Muscle of leg (tissue), 11 donors: Measurements from ENCODE around the gene RANBP10. TPM values are rescaled to one million over a fixed set of nuclear protein-coding genes. Genes with fewer than 3 reads are reported as not detected.

ENCODE experiments used
- DNase-seq: peaks from one replicate; pipeline ENCODE4 v3.0.0; 2013
- H3K27ac ChIP-seq: one replicate; pipeline ENCODE4 v1.5.1; 2013; ENCODE audit warnings: mild to moderate bottlenecking, low read length, control low read depth
- H3K27me3 ChIP-seq: one replicate; pipeline ENCODE4 v1.6.1; 2013; ENCODE audit warnings: low read length; ENCODE audit not compliant: control insufficient read depth, insufficient read depth
- H3K36me3 ChIP-seq: one replicate; pipeline ENCODE4 v1.6.1; 2013; ENCODE audit warnings: low read length; ENCODE audit not compliant: control insufficient read depth, insufficient read depth
- H3K4me1 ChIP-seq: one replicate; pipeline ENCODE4 v1.6.1; 2013; ENCODE audit warnings: low read length; ENCODE audit not compliant: control insufficient read depth, insufficient read depth
- H3K4me3 ChIP-seq: one replicate; pipeline ENCODE4 v1.5.1; 2013; ENCODE audit warnings: low read length, control low read depth
- H3K9me3 ChIP-seq: replicated peaks from 2 replicates; pipeline ENCODE4 v1.6.1; 2013; ENCODE audit warnings: low read depth, low read length; ENCODE audit not compliant: control insufficient read depth
- WGBS: methylation state at CpG from one replicate; pipeline ENCODE4 v1.1.5; 2013; ENCODE audit warnings: missing lambda C conversion rate; ENCODE audit not compliant: insufficient coverage; 5-methylcytosine and 5-hydroxymethylcytosine counted together
- polyA plus RNA-seq, 8 donors: library from polyadenylated mRNA; unstranded; fragments of 120-200 nt; gene quantifications; one replicate each; pipeline versions ENCODE4 v1.2.1 to v1.2.3, GENCODE V29; 2013; ENCODE audit warnings: inconsistent platforms in 1 of 8, low replicate concordance in 1 of 8; ENCODE audit not compliant: insufficient read length in 8 of 8, insufficient read depth in 1 of 8
- total RNA-seq: library from RNA; stranded (reverse); fragments of 120-200 nt; gene quantifications from one replicate; pipeline ENCODE4 v1.2.4, GENCODE V29; 2013

The RANBP10 gene
- total and polyA plus RNA-seq, 9 donors: 7.1 to 24.1 (median 20.0) TPM

DNA sequence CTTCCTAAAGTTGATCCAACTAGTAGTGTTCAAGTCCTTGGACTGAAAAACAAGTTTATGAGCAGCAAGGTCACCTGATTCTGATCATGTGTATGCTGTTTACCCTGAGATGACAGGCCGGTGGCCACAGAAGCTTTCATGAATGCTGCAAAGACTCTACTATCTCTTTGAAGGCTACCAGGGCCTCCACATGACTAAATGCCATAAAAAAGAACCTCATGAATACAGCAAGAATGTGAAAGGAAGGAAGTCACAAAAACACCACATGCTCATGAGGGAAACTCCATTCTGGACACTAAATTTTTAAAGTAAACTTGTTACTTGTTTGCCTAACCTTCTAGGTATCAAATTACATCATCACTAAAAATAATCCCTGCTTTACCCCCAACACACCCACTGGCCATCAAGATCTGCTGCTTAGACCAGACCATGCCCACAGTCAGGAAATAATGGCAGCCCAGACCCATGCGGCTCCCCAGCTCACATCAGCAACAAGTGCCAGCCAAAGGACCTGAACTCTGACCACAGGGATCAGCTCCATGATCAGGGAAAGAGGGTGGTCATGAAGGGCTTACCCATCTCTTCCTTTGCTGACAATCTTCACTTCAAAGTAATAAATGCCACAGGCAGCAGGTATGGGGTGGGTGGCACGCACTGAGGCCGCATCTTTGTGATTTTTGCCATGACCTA lies 1.4 kb downstream of the RANBP10 start:
- 86% methylated on average over 1 of the region's 4 CpGs for WGBS
- H3K4me1 ChIP-seq: peaks cover 24% of the 10 kb centered on the region

DNA sequence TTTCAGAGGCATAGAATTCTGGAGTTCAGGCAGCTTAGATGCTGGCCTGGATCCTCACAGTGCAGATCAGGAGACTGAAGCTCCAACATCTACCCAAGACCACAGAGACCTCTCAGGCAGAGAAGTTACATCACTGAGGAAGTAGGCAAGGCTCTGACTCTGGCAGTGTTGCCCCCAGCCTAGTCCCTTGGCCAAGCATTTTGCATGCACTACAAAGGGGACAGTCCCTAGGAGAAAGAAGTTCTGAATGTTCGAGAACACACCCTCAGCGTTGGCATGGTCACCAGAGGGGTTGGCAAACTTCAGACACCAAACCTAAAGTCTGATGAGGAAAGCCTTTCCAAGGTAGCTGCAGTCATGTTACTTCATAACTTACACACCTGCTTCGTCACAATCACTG lies 2.5 kb downstream of the RANBP10 start:
- Histone ChIP-seq H3K9me3 (no peaks in the 10 kb centered on the region), H3K4me1 (peaks cover 24% of the 10 kb centered on the region), H3K27me3 (no peaks in the 10 kb centered on the region), H3K27ac (no peak overlapping the region), H3K4me3 (no peak overlapping the region), H3K36me3 (peaks cover 44% of the 10 kb centered on the region)
- no peak for DNase-seq
- WGBS: no CpG with 5 or more reads among the region's 3 CpGs

More for the DNA sequence above, 1.4 kb downstream of the RANBP10 start:
- H3K27me3 ChIP-seq: no peaks in the 10 kb centered on the region
- no peak for DNase-seq
- peaks cover 40% of the 10 kb centered on the region for H3K36me3 ChIP-seq
- no peaks in the 10 kb centered on the region for H3K9me3 ChIP-seq
- peak overlapping the region; percentile 89 for H3K4me3 ChIP-seq
- H3K27ac ChIP-seq: no peak overlapping the region

- Histone ChIP-seq H3K27ac (no peak overlapping the region), H3K9me3 (no peaks in the 10 kb centered on the region), H3K36me3 (peaks cover 48% of the 10 kb centered on the region), H3K4me3 (no peak overlapping the region), H3K27me3 (no peaks in the 10 kb centered on the region), H3K4me1 (peaks cover 16% of the 10 kb centered on the region)
- WGBS: no CpG with 5 or more reads among the region's 2 CpGs
- DNase-seq: no peak
These were observed 4.5 kb downstream of the RANBP10 start for GRCh38 chr16:67801883-67802282.

DNA sequence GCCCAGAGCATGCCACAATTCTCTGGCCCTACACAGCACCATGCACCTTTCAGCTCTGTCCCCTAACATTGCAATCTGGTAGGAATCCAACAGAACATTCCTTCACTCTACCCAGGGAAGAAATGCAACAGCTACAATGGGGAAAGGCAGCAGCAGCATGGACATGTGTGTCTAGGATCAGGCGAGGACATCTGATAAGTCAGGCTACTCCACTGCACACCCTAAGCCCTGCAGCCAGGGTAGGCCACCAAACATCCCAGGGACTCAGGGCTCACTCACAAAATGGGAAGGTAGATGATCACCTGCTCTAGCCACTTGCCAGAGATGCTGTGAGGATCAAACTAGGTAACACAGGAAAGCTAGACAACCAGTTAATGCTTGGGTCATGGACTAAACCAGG lies 5.1 kb downstream of the RANBP10 start:
- no peak overlapping the region for H3K4me3 ChIP-seq
- H3K4me1 ChIP-seq: peaks cover 16% of the 10 kb centered on the region
- no peak for DNase-seq
- no peaks in the 10 kb centered on the region for H3K9me3 ChIP-seq
- no peaks in the 10 kb centered on the region for H3K27me3 ChIP-seq
- H3K36me3 ChIP-seq: peaks cover 48% of the 10 kb centered on the region
- WGBS: 80% methylated on average over 1 of the region's 1 CpG
- peak overlapping the region; percentile 81 for H3K27ac ChIP-seq

GRCh38 chr16:67800338-67800926 lies 5.9 kb downstream of the RANBP10 start:
- Histone ChIP-seq H3K9me3 (no peaks in the 10 kb centered on the region), H3K4me1 (peaks cover 12% of the 10 kb centered on the region), H3K4me3 (no peak overlapping the region), H3K27ac (peak overlapping the region; percentile 81), H3K27me3 (no peaks in the 10 kb centered on the region), H3K36me3 (peaks cover 48% of the 10 kb centered on the region)
- DNase-seq: peak; percentile 74
- WGBS: 91% methylated on average over 7 of the region's 7 CpGs

DNA sequence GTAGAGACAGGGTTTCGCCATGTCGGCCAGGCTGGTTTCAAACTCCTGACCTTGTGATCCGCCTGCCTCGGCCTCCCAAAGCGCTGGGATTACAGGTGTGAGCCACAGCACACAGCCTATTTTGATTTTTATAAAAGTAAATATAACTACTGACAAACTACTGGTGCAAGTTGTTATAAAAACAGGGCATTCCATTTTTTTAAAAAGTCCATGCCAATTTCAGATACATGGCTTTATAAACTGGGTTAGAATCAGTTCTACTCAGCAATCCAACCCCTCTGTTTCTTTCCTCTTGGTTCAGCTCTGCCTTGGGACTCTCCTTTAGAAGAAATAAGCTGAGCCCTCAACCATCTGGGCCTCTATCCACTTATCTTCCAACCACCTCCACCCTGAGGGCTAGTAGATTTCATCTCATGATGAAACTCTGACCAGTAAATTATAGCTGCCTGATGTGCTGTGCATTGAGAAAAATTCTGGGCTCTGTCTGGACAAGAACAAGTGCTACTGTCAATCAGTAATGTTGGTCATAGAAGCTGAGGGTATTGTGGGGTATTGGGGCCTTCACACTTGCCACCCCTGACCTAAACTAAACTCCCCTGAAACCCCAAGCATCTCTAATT lies 10.2 kb downstream of the RANBP10 start:
- DNase-seq: no peak
- no CpG with 5 or more reads among the region's 5 CpGs for WGBS
- H3K36me3 ChIP-seq: peaks cover 14% of the 10 kb centered on the region
- H3K27me3 ChIP-seq: no peaks in the 10 kb centered on the region
- peaks cover 4% of the 10 kb centered on the region for H3K4me1 ChIP-seq
- H3K9me3 ChIP-seq: no peaks in the 10 kb centered on the region
- no peak overlapping the region for H3K4me3 ChIP-seq
- H3K27ac ChIP-seq: no peak overlapping the region

DNA sequence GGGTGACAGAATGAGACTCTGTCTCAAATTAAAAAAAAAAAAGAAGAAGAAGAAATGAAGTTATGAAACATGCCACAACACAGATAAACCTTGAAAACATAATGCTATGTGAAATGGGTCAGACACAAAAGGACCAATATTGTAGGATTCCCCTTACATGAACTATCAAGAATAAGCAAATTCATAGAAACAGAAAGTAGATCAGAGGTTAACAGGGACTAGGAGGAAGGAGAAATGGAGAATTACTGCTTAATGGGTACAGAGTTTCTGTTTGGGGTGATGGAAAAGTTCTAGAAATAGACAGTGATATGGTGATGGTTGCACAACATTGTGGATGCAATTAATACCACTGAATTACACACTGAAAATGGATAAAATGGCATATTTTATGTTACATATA lies 16.3 kb downstream of the RANBP10 start:
- no peak for DNase-seq
- H3K27me3 ChIP-seq: no peaks in the 10 kb centered on the region
- H3K4me1 ChIP-seq: no peaks in the 10 kb centered on the region
- H3K36me3 ChIP-seq: no peaks in the 10 kb centered on the region
- no peak overlapping the region for H3K27ac ChIP-seq
- no peaks in the 10 kb centered on the region for H3K9me3 ChIP-seq
- no peak overlapping the region for H3K4me3 ChIP-seq

DNA sequence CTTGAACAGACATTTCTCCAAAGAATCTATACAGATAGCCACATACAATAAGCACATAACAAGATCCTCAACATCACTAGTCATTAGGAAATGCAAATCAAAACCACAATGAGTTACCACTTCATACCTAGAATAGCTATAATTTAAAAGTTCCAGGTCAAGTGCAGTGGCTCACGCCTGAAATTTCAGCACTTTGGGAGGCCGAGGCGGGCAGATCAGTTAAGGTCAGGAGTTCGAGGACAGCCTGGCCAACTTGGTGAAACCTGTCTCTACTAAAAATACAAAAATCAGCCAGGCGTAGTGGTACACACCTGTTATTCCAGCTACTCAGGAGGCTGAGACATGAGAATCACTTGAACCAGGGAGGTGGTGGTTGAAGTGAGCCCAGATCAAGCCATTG lies 19.9 kb downstream of the RANBP10 start:
- WGBS: 93% methylated on average over 4 of the region's 5 CpGs
- Histone ChIP-seq H3K27ac (no peak overlapping the region), H3K27me3 (no peaks in the 10 kb centered on the region), H3K4me1 (peaks cover 3% of the 10 kb centered on the region), H3K36me3 (no peaks in the 10 kb centered on the region), H3K9me3 (no peaks in the 10 kb centered on the region), H3K4me3 (no peak overlapping the region)
- DNase-seq: no peak

DNA sequence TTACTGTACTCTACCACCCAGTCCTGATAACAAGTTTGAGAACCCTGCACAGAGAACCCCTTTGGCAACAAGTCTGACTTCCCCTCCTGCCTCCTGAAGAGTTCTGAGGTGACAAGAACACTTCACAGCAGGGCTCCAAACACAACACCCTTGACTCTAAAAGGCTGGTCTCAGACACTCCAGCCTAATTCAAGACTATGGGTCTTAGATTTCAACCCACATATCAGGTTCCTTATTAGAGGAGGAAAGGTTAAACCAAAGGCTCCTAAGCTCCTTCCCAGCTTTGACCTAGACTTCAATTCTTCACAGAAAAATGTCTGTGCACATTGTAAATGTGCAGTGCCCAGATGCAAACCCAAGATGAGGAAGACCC lies 23.0 kb downstream of the RANBP10 start:
- H3K36me3 ChIP-seq: no peaks in the 10 kb centered on the region
- H3K4me1 ChIP-seq: peaks cover 3% of the 10 kb centered on the region
- no peaks in the 10 kb centered on the region for H3K27me3 ChIP-seq
- H3K4me3 ChIP-seq: no peak overlapping the region
- no peaks in the 10 kb centered on the region for H3K9me3 ChIP-seq
- DNase-seq: no peak
- peak overlapping the region; percentile 35 for H3K27ac ChIP-seq

DNA sequence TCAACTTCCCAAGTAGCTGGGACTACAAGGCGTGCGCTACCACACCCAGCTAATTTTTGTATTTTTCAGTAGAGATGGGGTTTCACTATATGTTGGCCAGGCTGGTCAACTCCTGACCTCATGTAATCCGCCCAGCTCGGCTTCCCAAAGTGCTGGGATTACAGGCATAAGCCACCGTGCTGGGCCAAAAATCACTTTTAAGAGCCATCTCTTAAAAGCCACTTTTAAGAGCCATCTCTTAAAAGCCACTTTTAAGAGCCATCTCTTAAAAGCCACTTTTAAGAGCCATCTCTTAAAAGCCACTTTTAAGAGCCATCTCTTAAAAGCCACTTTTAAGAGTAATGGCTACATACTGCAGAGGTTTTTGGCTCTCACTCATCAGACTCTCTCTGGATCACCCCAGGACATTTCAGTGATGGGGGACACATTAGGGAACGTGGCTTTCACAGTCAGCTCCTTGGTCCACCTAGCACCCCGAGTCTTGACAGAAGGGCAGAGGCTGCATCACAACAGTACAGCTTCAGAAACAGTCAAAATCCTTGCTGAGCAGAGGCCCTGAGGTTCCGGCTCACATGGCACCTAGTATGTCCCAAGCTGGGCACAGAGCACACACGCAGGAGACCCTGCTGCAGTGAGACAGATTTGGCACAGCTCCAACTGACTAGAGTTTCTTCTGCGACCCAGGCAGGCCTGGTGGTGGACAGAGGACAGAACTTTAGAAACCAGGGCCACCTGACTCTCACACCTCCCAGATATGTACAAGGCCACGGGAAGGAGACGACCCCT lies 23.6 kb downstream of the RANBP10 start:
- Histone ChIP-seq H3K9me3 (no peaks in the 10 kb centered on the region), H3K36me3 (no peaks in the 10 kb centered on the region), H3K27ac (peak overlapping the region; percentile 35), H3K27me3 (no peaks in the 10 kb centered on the region), H3K4me3 (no peak overlapping the region), H3K4me1 (peaks cover 3% of the 10 kb centered on the region)
- peak; percentile 32 for DNase-seq
- WGBS: 75% methylated on average over 8 of the region's 12 CpGs
